Coronary artery (tissue), 2 donors: ENCODE data around the gene SAP25.

Experiments used
- DNase-seq: peaks from one replicate; pipeline ENCODE4 v3.0.0-alpha.2; 2017; ENCODE audit warnings: low spot score
- H3K27ac ChIP-seq, 2 donors: fragments of 200-600 bp; sonication (generic); one replicate each; pipeline ENCODE4 v1.5.1; 2016 to 2019
- H3K4me3 ChIP-seq: fragments of 200-600 bp; sonication (generic); 2 replicates; pipeline ENCODE4 v1.5.1; 2016; ENCODE audit warnings: mild to moderate bottlenecking, moderate library complexity
- CTCF ChIP-seq: fragments of 200-600 bp; sonication (generic); IDR thresholded peaks from one replicate; pipeline ENCODE4 v1.5.1; 2019; ENCODE audit warnings: antibody characterized with exemption

The SAP25 gene

GRCh38 chr7:100573691-100574361 lies at the start of gene SAP25:
SAP25 (minus strand) TSS chr7:100573900; CDS start chr7:100573742, 158 bp downstream.
- Histone ChIP-seq H3K27ac (no peak within 1 kb of the TSS), H3K4me3 (no peak within 1 kb of the TSS)
- TF ChIP-seq CTCF = no peak
- DNase-seq = no peak

- Histone ChIP-seq H3K4me3 (no peak overlapping the region), H3K27ac (no peak overlapping the region)
- TF ChIP-seq CTCF = no peak
- no peak for DNase-seq
Measured at GRCh38 chr7:100621554-100621953, 47.9 kb upstream of the SAP25 start.

- DNase-seq = no peak
- H3K27ac ChIP-seq = no peak overlapping the region
- H3K4me3 ChIP-seq = no peak overlapping the region
- TF ChIP-seq CTCF = no peak
Measured at GRCh38 chr7:100620804-100621203, 47.1 kb upstream of the SAP25 start.

- no peak for DNase-seq
- TF ChIP-seq CTCF = no peak
- Histone ChIP-seq H3K27ac (no peak overlapping the region), H3K4me3 (no peak overlapping the region)
Measured at GRCh38 chr7:100620239-100620638, 46.5 kb upstream of the SAP25 start.

- Histone ChIP-seq H3K27ac (no peak overlapping the region), H3K4me3 (no peak overlapping the region)
- no peak for DNase-seq
- TF ChIP-seq CTCF = no peak
Measured at GRCh38 chr7:100614308-100614861, 40.7 kb upstream of the SAP25 start.

GRCh38 chr7:100613412-100614175 lies 39.9 kb upstream of the SAP25 start:
- Histone ChIP-seq H3K27ac (peak overlapping the region in 1 of 2 donors; percentile 91), H3K4me3 (peak overlapping the region; percentile 86)

More at GRCh38 chr7:100613412-100614175, 39.9 kb upstream of the SAP25 start:
- DNase-seq = no peak
- TF ChIP-seq CTCF = no peak
